SU-DHL-6 (cell line): ENCODE data around the gene TBX20.
"Not testable (repeated sequence)": the region's sequence is repeated elsewhere in the genome, so short reads cannot be mapped to it uniquely, and the experiment has no call there.

ENCODE experiments used
- CTCF ChIP-seq: fragments of 200-600 bp; sonication (generic); IDR thresholded peaks from one replicate; pipeline ENCODE4 v1.5.1; 2017; ENCODE audit warnings: antibody characterized with exemption, mild to moderate bottlenecking, low read length, moderate library complexity; ENCODE audit not compliant: insufficient read depth, poor library complexity, severe bottlenecking
- EZH2phosphoT487 ChIP-seq: fragments of 200-600 bp; sonication (generic), shearing (Covaris generic); conservative IDR thresholded peaks from 2 replicates; pipeline ENCODE4 v1.6.1; 2018; ENCODE audit warnings: mild to moderate bottlenecking, antibody characterized with exemption, low read length, moderate library complexity, mixed read lengths

DNA sequence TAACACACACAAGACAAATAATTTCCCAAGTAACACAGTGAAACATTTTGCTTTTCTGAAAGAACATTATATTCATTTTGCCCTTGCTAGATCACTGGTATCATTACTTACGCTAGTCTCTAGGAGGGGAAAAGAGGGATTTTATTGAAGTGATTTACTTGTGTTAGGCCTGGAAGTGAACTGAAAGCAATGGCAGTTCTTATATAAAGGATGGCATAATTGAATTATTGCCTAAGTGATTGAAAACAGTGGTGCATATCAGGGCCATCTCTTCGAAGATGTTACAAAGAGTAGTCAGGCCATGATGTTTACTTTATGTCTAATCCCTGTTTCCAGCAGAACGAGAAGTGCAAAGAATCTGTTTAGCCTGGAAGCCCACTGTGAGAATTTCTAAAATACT is 38.8 kb downstream of the TBX20 start:
- not testable (repeated sequence) for TF ChIP-seq EZH2phosphoT487, CTCF
